ENCODE data around the gene TPGS1.
A peak's percentile ranks its signal among the peaks of the same experiment; 100 is the strongest.

TPGS1 gene

GRCh38 chr19:522726-523125 is 15.4 kb downstream of the TPGS1 start:
- no peak for DNase-seq

- DNase-seq: no peak
Observed at GRCh38 chr19:524062-524674, 16.9 kb downstream of the TPGS1 start.

GRCh38 chr19:525029-525428 is 17.7 kb downstream of the TPGS1 start:
- no peak for DNase-seq

GRCh38 chr19:525857-526419 is 18.6 kb downstream of the TPGS1 start:
- DNase-seq: no peak

GRCh38 chr19:530134-531008 is 23.1 kb downstream of the TPGS1 start:
- DNase-seq: no peak

- peak; percentile 91 for DNase-seq
Observed at GRCh38 chr19:531009-531752, 23.9 kb downstream of the TPGS1 start.

GRCh38 chr19:531753-532560 is 24.7 kb downstream of the TPGS1 start, which contains the start of gene CDC34:
Gene CDC34, plus strand, starts transcription at chr19:531760. Its CDS starts 172 bp downstream, at chr19:531932.
- DNase-seq: no peak

GRCh38 chr19:532561-533363 is 25.5 kb downstream of the TPGS1 start:
- DNase-seq: peak; percentile 60

GRCh38 chr19:533364-534058 is 26.2 kb downstream of the TPGS1 start:
- DNase-seq: no peak

- DNase-seq: no peak
Observed at GRCh38 chr19:534088-534487, 26.8 kb downstream of the TPGS1 start.

GRCh38 chr19:535017-535835 is 27.9 kb downstream of the TPGS1 start:
- DNase-seq: no peak

GRCh38 chr19:536031-536880 is 29.0 kb downstream of the TPGS1 start:
- no peak for DNase-seq

GRCh38 chr19:536881-537404 is 29.6 kb downstream of the TPGS1 start:
- DNase-seq: no peak

- no peak for DNase-seq
Observed at GRCh38 chr19:538641-539428, 31.5 kb downstream of the TPGS1 start.

- DNase-seq: no peak
Observed at GRCh38 chr19:539429-540030, 32.2 kb downstream of the TPGS1 start.

GRCh38 chr19:540867-541637 is 33.8 kb downstream of the TPGS1 start:
- DNase-seq: no peak

GRCh38 chr19:541699-542098 is 34.4 kb downstream of the TPGS1 start:
- no peak for DNase-seq

All from CD4-positive, alpha-beta T cell treated with Interleukin-12 subunit alpha and Interleukin-12 subunit beta, for 1 hour (primary cell).